RWPE2 (cell line): ENCODE data around the gene ABCA2.

ENCODE experiments used
- ATAC-seq: fragments of 200-7000 bp; cut with Tn5 transposase; 3 replicates; pipeline ENCODE4 v1.9.1; 2021; ENCODE audit warnings: low read depth
- DNase-seq: peaks from one replicate; pipeline ENCODE4 v3.0.0-alpha.2; 2020; ENCODE audit warnings: low spot score
- H3K27ac ChIP-seq: fragments of 450-650 bp; 2 replicates; pipeline ENCODE4 v1.5.1; 2017; ENCODE audit warnings: mild to moderate bottlenecking; ENCODE audit not compliant: poor library complexity, severe bottlenecking
- H3K27me3 ChIP-seq: fragments of 250-450 bp; sonication (Bioruptor Pico); 2 replicates; pipeline ENCODE4 v1.5.1; 2021; ENCODE audit warnings: mild to moderate bottlenecking, moderate library complexity; ENCODE audit not compliant: insufficient read depth, poor library complexity, severe bottlenecking
- H3K36me3 ChIP-seq: fragments of 250-450 bp; sonication (Bioruptor Pico); 2 replicates; pipeline ENCODE4 v1.5.1; 2020; ENCODE audit warnings: low read depth, mild to moderate bottlenecking, moderate library complexity
- H3K4me1 ChIP-seq: fragments of 250-450 bp; sonication (Bioruptor Pico); 2 replicates; pipeline ENCODE4 v1.5.1; 2021; ENCODE audit warnings: mild to moderate bottlenecking, moderate library complexity; ENCODE audit not compliant: insufficient read depth, poor library complexity, severe bottlenecking
- H3K4me3 ChIP-seq: fragments of 250-450 bp; sonication (Bioruptor Pico); 2 replicates; pipeline ENCODE4 v1.5.1; 2021; ENCODE audit warnings: mild to moderate bottlenecking, moderate library complexity; ENCODE audit not compliant: severe bottlenecking
- H3K9me3 ChIP-seq: fragments of 250-450 bp; sonication (Bioruptor Pico); 2 replicates; pipeline ENCODE4 v1.5.1; 2021; ENCODE audit warnings: mild to moderate bottlenecking, moderate library complexity; ENCODE audit not compliant: severe bottlenecking
- TF ChIP-seq, protein P1 (sequence below): fragments of 450-650 bp; IDR thresholded peaks from one replicate; pipeline ENCODE4 v1.5.1; 2017; ENCODE audit warnings: mild to moderate bottlenecking, moderate library complexity; ENCODE audit not compliant: poor library complexity, severe bottlenecking

The ABCA2 gene

GRCh38 chr9:136979769-136980587, 48.1 kb downstream of the ABCA2 start:
- Histone ChIP-seq H3K4me1 (peaks cover 3% of the 10 kb centered on the region), H3K27ac (no peak overlapping the region), H3K36me3 (no peaks in the 10 kb centered on the region), H3K27me3 (peaks cover 7% of the 10 kb centered on the region), H3K9me3 (no peaks in the 10 kb centered on the region), H3K4me3 (no peak overlapping the region)
- no peak for DNase-seq
- ATAC-seq, result no peak
- TF ChIP-seq, protein P1, sequence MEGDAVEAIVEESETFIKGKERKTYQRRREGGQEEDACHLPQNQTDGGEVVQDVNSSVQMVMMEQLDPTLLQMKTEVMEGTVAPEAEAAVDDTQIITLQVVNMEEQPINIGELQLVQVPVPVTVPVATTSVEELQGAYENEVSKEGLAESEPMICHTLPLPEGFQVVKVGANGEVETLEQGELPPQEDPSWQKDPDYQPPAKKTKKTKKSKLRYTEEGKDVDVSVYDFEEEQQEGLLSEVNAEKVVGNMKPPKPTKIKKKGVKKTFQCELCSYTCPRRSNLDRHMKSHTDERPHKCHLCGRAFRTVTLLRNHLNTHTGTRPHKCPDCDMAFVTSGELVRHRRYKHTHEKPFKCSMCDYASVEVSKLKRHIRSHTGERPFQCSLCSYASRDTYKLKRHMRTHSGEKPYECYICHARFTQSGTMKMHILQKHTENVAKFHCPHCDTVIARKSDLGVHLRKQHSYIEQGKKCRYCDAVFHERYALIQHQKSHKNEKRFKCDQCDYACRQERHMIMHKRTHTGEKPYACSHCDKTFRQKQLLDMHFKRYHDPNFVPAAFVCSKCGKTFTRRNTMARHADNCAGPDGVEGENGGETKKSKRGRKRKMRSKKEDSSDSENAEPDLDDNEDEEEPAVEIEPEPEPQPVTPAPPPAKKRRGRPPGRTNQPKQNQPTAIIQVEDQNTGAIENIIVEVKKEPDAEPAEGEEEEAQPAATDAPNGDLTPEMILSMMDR, result no peak

DNA sequence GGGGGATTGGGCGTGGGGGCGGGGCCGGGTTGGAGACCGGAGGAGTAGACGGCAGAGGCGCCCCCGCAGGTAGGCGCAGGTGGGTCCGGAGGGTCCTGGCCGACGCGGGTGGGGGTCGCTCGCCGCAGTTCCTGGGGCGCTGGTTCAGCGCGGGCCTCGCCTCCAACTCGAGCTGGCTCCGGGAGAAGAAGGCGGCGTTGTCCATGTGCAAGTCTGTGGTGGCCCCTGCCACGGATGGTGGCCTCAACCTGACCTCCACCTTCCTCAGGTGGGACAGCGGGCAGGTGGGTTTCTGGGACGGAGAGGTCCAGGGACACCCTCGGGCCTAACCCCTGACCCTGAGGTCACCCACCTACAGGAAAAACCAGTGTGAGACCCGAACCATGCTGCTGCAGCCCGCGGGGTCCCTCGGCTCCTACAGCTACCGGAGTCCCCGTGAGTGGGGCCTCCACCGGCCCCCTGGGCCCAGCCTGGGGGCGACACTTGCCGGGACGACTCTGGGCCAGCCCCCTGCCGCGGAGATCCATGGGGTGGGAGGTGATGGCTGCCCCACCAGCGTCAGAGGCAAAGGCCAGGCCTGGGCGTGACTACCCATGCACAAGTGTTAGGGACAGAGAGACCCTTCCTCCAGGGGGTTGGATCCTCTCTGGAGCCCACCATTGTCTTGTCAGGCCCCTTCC, 49.0 kb downstream of the ABCA2 start:
- H3K27ac ChIP-seq, result no peak overlapping the region
- ATAC-seq (no peak), DNase-seq (no peak)
- no peaks in the 10 kb centered on the region for H3K9me3 ChIP-seq
- TF ChIP-seq, protein P1, result no peak
- peaks cover 7% of the 10 kb centered on the region for H3K4me1 ChIP-seq
- no peak overlapping the region for H3K4me3 ChIP-seq
- no peaks in the 10 kb centered on the region for H3K27me3 ChIP-seq
- H3K36me3 ChIP-seq, result no peaks in the 10 kb centered on the region

DNA sequence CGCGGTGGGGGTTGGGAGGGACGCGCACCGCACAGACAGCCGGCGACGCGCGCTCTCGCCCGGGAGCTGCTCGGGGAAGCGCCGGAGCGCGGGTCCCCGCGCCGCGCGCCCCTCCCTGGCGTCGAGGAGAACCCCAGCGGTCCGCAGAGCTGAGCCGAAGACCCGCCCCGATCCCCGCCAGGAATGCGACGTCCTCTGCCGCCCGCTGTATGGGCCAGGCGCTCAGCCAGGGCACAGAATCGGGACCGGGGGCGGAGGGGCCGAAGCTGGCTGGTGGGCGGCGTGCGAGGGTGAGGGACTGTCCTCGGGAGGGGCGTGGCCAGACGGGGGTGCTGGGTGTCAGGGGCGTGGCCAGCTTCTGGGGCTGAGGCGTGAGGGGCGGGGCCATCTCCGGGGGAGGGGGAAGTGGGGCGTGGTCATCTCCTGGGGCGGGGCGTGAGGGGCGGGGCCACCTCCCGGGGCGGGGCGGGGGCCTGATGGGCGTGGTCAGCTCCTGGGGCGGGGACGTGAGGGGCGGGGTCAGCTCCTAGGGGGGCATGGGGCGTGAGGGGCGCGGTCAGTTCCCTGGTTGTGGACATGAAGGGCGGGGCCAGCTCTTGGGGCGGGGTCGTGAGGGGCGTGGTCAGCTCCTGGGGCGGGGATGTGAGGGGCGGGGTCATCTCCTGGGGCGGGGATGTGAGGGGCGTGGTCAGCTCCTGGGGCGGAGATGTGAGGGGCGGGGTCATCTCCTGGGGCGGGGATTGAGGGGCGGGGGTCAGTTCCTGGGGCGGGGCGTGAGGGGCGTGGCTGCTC, 49.8 kb downstream of the ABCA2 start:
- H3K36me3 ChIP-seq, result no peaks in the 10 kb centered on the region
- peak; percentile 15; the same call in 2 of the 3 replicates for ATAC-seq

DNA sequence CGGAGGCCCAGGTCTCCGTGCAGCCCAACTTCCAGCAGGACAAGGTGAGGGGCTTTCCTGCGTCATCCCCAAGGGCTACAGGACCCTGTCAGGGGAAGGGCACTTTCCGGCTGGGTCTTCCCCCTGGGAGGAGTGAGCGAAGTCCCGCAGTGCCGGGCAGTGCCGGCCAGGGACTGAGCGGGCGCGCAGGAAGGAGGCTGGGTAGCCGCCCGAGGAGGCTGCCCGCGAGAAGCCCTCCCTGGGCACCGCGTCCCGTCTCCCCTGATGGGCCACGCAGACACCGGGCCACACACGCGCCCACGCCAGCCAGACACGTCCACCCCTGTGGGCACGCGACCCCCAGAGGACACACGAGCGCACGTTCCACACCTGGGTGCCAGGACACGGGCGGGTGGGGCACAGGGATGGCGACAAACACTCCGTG, 50.4 kb downstream of the ABCA2 start:
- peaks cover 7% of the 10 kb centered on the region for H3K4me1 ChIP-seq
- ATAC-seq, result no peak; the same call in 2 of the 3 replicates
- H3K27me3 ChIP-seq, result no peaks in the 10 kb centered on the region
- no peak overlapping the region for H3K27ac ChIP-seq
- no peak for DNase-seq
- H3K36me3 ChIP-seq, result no peaks in the 10 kb centered on the region
- peak overlapping the region; percentile 36 for H3K4me3 ChIP-seq
- TF ChIP-seq, protein P1, result no peak
- no peaks in the 10 kb centered on the region for H3K9me3 ChIP-seq

More for the DNA sequence above, 49.8 kb downstream of the ABCA2 start:
- DNase-seq, result no peak
- Histone ChIP-seq H3K27ac (no peak overlapping the region), H3K9me3 (no peaks in the 10 kb centered on the region), H3K27me3 (no peaks in the 10 kb centered on the region), H3K4me1 (peaks cover 7% of the 10 kb centered on the region), H3K4me3 (peak overlapping the region; percentile 36)
- TF ChIP-seq, protein P1, result no peak
